Hindlimb muscle (tissue), 1 donor: ENCODE measurements around the gene RFX8. TPM values are rescaled to one million over a fixed set of nuclear protein-coding genes. Genes with fewer than 3 reads are reported as not detected.

Experiments
- DNase-seq: peaks from one replicate; pipeline ENCODE4 v3.0.0-alpha.2; 2013
- polyA plus RNA-seq: library from polyadenylated mRNA; unstranded; fragments of 120-200 nt; gene quantifications from one replicate; pipeline ENCODE4 v1.2.1, GENCODE V29; 2013; ENCODE audit not compliant: insufficient read length

Gene RFX8
- polyA plus RNA-seq, 1 donor = 1.9 TPM

GRCh38 chr2:101408925-101409324 is 66.0 kb downstream of the RFX8 start:
- DNase-seq = no peak

- DNase-seq = no peak
Measured at GRCh38 chr2:101405351-101405899, 69.5 kb downstream of the RFX8 start.

- no peak for DNase-seq
Measured at GRCh38 chr2:101403745-101404144, 71.2 kb downstream of the RFX8 start.

- no peak for DNase-seq
Measured at GRCh38 chr2:101402630-101403029, 72.3 kb downstream of the RFX8 start.

GRCh38 chr2:101401906-101402305 is 73.0 kb downstream of the RFX8 start:
- DNase-seq = no peak

GRCh38 chr2:101401326-101401665 is 73.6 kb downstream of the RFX8 start:
- no peak for DNase-seq

- DNase-seq = no peak
Measured at GRCh38 chr2:101400506-101401325, 74.2 kb downstream of the RFX8 start.

- no peak for DNase-seq
Measured at GRCh38 chr2:101400048-101400447, 74.9 kb downstream of the RFX8 start.

GRCh38 chr2:101399021-101399799 is 75.7 kb downstream of the RFX8 start:
- no peak for DNase-seq

GRCh38 chr2:101398116-101398821 is 76.6 kb downstream of the RFX8 start:
- DNase-seq = no peak

- no peak for DNase-seq
Measured at GRCh38 chr2:101396316-101396717, 78.6 kb downstream of the RFX8 start.

- no peak for DNase-seq
Measured at GRCh38 chr2:101395545-101396315, 79.2 kb downstream of the RFX8 start.

GRCh38 chr2:101388232-101388631 is 86.7 kb downstream of the RFX8 start:
- DNase-seq = no peak

- DNase-seq = peak; percentile 60
Measured at GRCh38 chr2:101387151-101387834, 87.6 kb downstream of the RFX8 start, which contains the start of gene CREG2. Gene CREG2, minus strand, starts transcription at chr2:101387503. Its CDS starts 46 bp downstream, at chr2:101387457.

GRCh38 chr2:101386599-101387150 is 88.2 kb downstream of the RFX8 start:
- DNase-seq = no peak

- no peak for DNase-seq
Measured at GRCh38 chr2:101383016-101383541, 91.8 kb downstream of the RFX8 start.

GRCh38 chr2:101382442-101382841 is 92.5 kb downstream of the RFX8 start:
- DNase-seq = no peak

- no peak for DNase-seq
Measured at GRCh38 chr2:101380376-101380775, 94.5 kb downstream of the RFX8 start.

- no peak for DNase-seq
Measured at GRCh38 chr2:101379091-101379490, 95.8 kb downstream of the RFX8 start.

- no peak for DNase-seq
Measured at GRCh38 chr2:101375653-101376052, 99.3 kb downstream of the RFX8 start.
